Measurements from ENCODE around the gene RFNG.

Gene RFNG
- total RNA-seq, result 10.6 to 37.1 (median 17.6) reads per million in 17 experiments

- peak; percentile 68 to 92 (median 81) for DNase-seq
Observed at GRCh38 chr17:82051776-82052637, at the start of gene RFNG, which contains the start of gene GPS1. RFNG (minus strand) TSS chr17:82051811; CDS start chr17:82051766, 45 bp downstream. GPS1 (plus strand) TSS chr17:82051898; CDS start chr17:82051932, 34 bp downstream.

- DNase-seq, result no peak
Observed at GRCh38 chr17:82101301-82101715, 49.7 kb upstream of the RFNG start.

GRCh38 chr17:82100502-82101298 lies 49.1 kb upstream of the RFNG start:
- DNase-seq, result no peak

GRCh38 chr17:82098939-82099763 lies 47.5 kb upstream of the RFNG start:
- DNase-seq, result peak in 1 of 4 experiments; percentile 5

- peak; percentile 98 to 99 (median 98) for DNase-seq
Observed at GRCh38 chr17:82098169-82098938, 46.7 kb upstream of the RFNG start, which contains the start of gene FASN. FASN (minus strand) TSS chr17:82098236; CDS start chr17:82096445, 1,791 bp downstream.

GRCh38 chr17:82097919-82098168 lies 46.2 kb upstream of the RFNG start:
- no peak for DNase-seq

- peak; percentile 53 to 77 (median 64) for DNase-seq
Observed at GRCh38 chr17:82097184-82097918, 45.7 kb upstream of the RFNG start.

- no peak for DNase-seq
Observed at GRCh38 chr17:82096709-82097183, 45.1 kb upstream of the RFNG start.

GRCh38 chr17:82095777-82096708 lies 44.4 kb upstream of the RFNG start:
- DNase-seq, result no peak

- DNase-seq, result no peak
Observed at GRCh38 chr17:82094931-82095776, 43.5 kb upstream of the RFNG start.

- DNase-seq, result no peak
Observed at GRCh38 chr17:82092995-82093751, 41.6 kb upstream of the RFNG start.

GRCh38 chr17:82092628-82092994 lies 41.0 kb upstream of the RFNG start:
- DNase-seq, result no peak

GRCh38 chr17:82092094-82092586 lies 40.5 kb upstream of the RFNG start:
- DNase-seq, result no peak

GRCh38 chr17:82091264-82092066 lies 39.9 kb upstream of the RFNG start:
- DNase-seq, result no peak

- DNase-seq, result no peak
Observed at GRCh38 chr17:82090549-82091263, 39.1 kb upstream of the RFNG start.

Measured in suppressor macrophage (primary cell).